Esophagus (tissue), 2 donors: Measurements from ENCODE around the gene AKAP4. TPM values are rescaled to one million over a fixed set of nuclear protein-coding genes. Genes with fewer than 3 reads are reported as not detected.

Source experiments
- H3K27ac ChIP-seq, 2 donors: one replicate each; pipeline ENCODE4 v1.5.1; 2013; ENCODE audit warnings: low read depth in 2 of 2, mild to moderate bottlenecking in 2 of 2, inconsistent platforms in 1 of 2, low read length in 1 of 2, moderate library complexity in 1 of 2
- H3K27me3 ChIP-seq, 2 donors: one replicate each; pipeline ENCODE4 v1.6.1; 2013; ENCODE audit warnings: low read length in 2 of 2, control low read depth in 1 of 2, mild to moderate bottlenecking in 1 of 2; ENCODE audit not compliant: insufficient read depth in 2 of 2, control insufficient read depth in 1 of 2
- H3K36me3 ChIP-seq, 2 donors: one replicate each; pipeline ENCODE4 v1.6.1; 2013; ENCODE audit warnings: low read length in 1 of 2; ENCODE audit not compliant: control insufficient read depth in 2 of 2, insufficient read depth in 2 of 2
- H3K4me1 ChIP-seq, 2 donors: one replicate each; pipeline ENCODE4 v1.6.1; 2013; ENCODE audit warnings: low read length in 1 of 2; ENCODE audit not compliant: control insufficient read depth in 2 of 2, insufficient read depth in 2 of 2
- H3K4me3 ChIP-seq, 2 donors: one replicate each; pipeline ENCODE4 v1.5.1; 2013; ENCODE audit warnings: low read length in 2 of 2, mild to moderate bottlenecking in 2 of 2, low read depth in 1 of 2, moderate library complexity in 1 of 2
- H3K9me3 ChIP-seq, 2 donors: one replicate each; pipeline ENCODE4 v1.6.1; 2013; ENCODE audit warnings: mild to moderate bottlenecking in 2 of 2, low read depth in 1 of 2, low read length in 1 of 2, moderate library complexity in 1 of 2; ENCODE audit not compliant: control insufficient read depth in 2 of 2, insufficient read depth in 1 of 2
- WGBS, 2 donors: extraction: QIAGEN DNeasy Blood & Tissue Kit; methylation state at CpG; one replicate each; pipeline ENCODE4 v1.1.7; 2013; 5-methylcytosine and 5-hydroxymethylcytosine counted together
- polyA plus RNA-seq, 2 donors: library from polyadenylated mRNA; stranded (reverse); fragments of 200-250 nt; gene quantifications; one replicate each; pipeline ENCODE4 v1.2.3, GENCODE V29; 2013
- donor health status: healthy with polysubstance abuse.
- donor health status: Bipolar disorder and iron deficiency.

The AKAP4 gene, protein sequence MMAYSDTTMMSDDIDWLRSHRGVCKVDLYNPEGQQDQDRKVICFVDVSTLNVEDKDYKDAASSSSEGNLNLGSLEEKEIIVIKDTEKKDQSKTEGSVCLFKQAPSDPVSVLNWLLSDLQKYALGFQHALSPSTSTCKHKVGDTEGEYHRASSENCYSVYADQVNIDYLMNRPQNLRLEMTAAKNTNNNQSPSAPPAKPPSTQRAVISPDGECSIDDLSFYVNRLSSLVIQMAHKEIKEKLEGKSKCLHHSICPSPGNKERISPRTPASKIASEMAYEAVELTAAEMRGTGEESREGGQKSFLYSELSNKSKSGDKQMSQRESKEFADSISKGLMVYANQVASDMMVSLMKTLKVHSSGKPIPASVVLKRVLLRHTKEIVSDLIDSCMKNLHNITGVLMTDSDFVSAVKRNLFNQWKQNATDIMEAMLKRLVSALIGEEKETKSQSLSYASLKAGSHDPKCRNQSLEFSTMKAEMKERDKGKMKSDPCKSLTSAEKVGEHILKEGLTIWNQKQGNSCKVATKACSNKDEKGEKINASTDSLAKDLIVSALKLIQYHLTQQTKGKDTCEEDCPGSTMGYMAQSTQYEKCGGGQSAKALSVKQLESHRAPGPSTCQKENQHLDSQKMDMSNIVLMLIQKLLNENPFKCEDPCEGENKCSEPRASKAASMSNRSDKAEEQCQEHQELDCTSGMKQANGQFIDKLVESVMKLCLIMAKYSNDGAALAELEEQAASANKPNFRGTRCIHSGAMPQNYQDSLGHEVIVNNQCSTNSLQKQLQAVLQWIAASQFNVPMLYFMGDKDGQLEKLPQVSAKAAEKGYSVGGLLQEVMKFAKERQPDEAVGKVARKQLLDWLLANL
- polyA plus RNA-seq, result not detected

- Histone ChIP-seq H3K27me3 (no peaks in the 10 kb centered on the region), H3K4me1 (no peaks in the 10 kb centered on the region), H3K4me3 (no peak within 1 kb of the TSS), H3K36me3 (no peaks in the 10 kb centered on the region), H3K27ac (no peak within 1 kb of the TSS), H3K9me3 (no peaks in the 10 kb centered on the region)
- 86 to 97% methylated on average over 1 of the region's 1 CpG for WGBS, 2 donors
Observed at GRCh38 chrX:50200907-50201306, at the start of gene AKAP4. AKAP4 (minus strand) TSS chrX:50201007; CDS start chrX:50200889, 118 bp downstream.

DNA sequence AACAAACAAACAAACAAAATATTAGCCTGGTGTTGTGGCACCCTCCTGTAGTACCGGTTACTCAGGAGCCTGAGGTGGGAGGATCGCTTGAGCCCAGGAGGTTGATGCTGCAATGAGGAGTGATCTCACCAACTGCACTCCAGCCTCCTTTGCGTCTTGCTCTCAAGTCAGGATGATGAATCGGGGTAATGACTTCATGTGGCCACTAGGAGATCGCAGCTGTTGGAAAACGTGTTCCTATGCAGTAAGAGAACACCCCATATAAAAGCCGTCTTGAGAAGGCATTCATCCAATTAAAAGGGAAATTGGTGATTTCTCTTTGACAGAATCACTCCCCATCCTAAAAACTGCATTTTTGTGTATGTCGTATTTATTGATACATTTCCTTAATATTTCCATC is 10.7 kb upstream of the AKAP4 start:
- no peak overlapping the region for H3K27ac ChIP-seq
- H3K36me3 ChIP-seq, result no peaks in the 10 kb centered on the region
- H3K4me1 ChIP-seq, result no peaks in the 10 kb centered on the region
- 51 to 61% methylated on average over 8 of the region's 8 CpGs for WGBS, 2 donors
- H3K9me3 ChIP-seq, result peaks cover 0 to 2% of the 10 kb centered on the region in 2 donors
- H3K27me3 ChIP-seq, result no peaks in the 10 kb centered on the region
- H3K4me3 ChIP-seq, result no peak overlapping the region

DNA sequence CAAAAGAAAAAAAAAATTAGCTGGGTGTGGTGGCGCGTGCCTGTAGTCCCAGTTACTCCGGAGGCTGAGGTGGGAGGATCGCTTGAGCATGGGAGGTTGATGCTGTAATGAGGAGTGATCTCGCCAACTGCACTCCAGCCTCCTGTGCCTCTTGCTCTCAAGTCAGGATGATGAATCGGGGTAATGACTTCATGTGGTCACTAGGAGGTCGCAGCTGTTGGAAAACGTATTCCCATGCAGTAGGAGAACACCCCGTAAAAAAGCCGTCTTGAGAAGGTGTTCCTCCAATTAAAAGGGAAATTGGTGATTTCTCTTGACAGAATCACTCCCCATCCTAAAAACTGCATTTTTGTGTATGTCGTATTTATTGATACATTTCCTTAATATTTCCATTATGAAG is 5.9 kb upstream of the AKAP4 start:
- H3K36me3 ChIP-seq, result no peaks in the 10 kb centered on the region
- H3K27ac ChIP-seq, result no peak overlapping the region
- H3K27me3 ChIP-seq, result no peaks in the 10 kb centered on the region
- H3K9me3 ChIP-seq, result peaks cover 0 to 2% of the 10 kb centered on the region in 2 donors
- H3K4me1 ChIP-seq, result no peaks in the 10 kb centered on the region
- no peak overlapping the region for H3K4me3 ChIP-seq
- WGBS, 2 donors, result 73 to 82% methylated on average over 11 of the region's 11 CpGs

DNA sequence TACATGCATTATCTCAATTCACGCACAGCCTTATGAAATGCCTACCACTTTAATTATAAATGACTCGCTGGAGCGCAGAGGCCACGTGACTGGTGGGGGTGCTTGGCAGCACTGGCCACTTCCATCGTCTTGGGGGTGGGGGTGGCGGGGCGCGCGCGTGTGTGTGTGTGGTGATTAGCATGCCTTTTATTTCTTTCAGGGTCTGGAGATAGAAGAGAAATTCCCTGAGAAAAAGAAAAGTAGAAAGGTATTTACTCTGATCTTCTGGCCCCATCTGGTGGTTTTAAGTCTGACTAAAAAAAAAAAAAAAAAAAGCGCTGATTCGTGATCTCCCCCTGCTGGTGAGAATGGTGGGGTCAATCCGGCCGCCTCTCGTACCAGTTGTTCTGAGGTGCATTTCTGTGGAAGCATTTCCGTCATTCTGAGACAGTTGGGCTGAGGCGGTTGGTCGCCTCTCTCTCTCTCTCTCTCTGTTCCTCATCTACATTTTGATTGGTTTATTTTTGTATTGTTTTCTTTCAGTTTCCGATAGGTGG is 3.6 kb upstream of the AKAP4 start, which contains the start of gene CCNB3:
TSS of gene CCNB3 (plus strand) at position 402 of the 536 bp plus-strand sequence. CDS start 80,399 bp downstream, outside the sequence.
- H3K27me3 ChIP-seq, result no peaks in the 10 kb centered on the region
- H3K36me3 ChIP-seq, result no peaks in the 10 kb centered on the region
- H3K4me1 ChIP-seq, result no peaks in the 10 kb centered on the region
- no peak within 1 kb of the TSS for H3K27ac ChIP-seq
- peaks cover 0 to 2% of the 10 kb centered on the region in 2 donors for H3K9me3 ChIP-seq
- 0 to 6% methylated on average over 19 of the region's 19 CpGs for WGBS, 2 donors
- peak within 1 kb of the TSS in 1 of 2 donors; percentile 16 for H3K4me3 ChIP-seq

DNA sequence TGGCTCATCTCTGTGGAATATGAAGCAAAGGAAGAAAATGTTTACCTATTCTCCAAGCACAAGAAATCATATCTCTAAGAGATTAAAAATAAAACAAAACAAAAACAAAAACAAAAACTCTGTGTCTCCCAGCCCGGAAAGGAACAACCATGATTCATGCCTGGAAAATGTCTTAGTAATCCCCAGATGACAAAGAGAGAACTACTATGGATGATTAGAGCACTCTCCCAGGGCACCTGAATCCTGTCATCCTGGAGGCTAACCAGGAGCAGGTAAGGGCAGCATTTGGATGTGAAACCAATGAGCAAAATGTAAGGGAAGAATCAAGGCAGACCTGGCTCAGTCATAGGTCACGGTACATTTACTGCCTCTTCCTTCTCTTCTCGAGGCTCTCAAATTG is 1.7 kb upstream of the AKAP4 start:
- Histone ChIP-seq H3K4me1 (no peaks in the 10 kb centered on the region), H3K27me3 (no peaks in the 10 kb centered on the region), H3K36me3 (no peaks in the 10 kb centered on the region), H3K9me3 (peaks cover 0 to 2% of the 10 kb centered on the region in 2 donors), H3K4me3 (no peak overlapping the region), H3K27ac (no peak overlapping the region)
- 53 to 56% methylated on average over 3 of the region's 3 CpGs for WGBS, 2 donors

DNA sequence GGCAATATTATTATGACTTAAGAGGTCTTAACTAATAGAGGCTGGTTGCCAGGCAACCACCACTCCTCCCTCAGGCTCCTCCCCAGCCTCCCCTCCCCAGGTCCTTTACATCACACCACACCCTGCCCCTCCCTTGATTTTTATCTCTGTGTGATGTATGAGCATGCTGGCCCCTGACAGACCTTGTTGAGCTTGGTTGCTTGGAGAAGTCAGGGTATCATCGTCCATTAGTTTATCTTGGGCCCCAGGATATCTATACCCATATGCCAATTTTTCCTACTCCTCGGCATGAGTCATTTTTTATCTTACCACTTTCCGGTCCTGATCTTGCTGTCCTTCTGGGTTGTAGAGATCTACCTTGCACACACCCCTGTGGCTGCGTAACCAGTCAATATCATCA is 2.5 kb downstream of the AKAP4 start:
- H3K27ac ChIP-seq, result no peak overlapping the region
- 68 to 70% methylated on average over 4 of the region's 4 CpGs for WGBS, 2 donors

DNA sequence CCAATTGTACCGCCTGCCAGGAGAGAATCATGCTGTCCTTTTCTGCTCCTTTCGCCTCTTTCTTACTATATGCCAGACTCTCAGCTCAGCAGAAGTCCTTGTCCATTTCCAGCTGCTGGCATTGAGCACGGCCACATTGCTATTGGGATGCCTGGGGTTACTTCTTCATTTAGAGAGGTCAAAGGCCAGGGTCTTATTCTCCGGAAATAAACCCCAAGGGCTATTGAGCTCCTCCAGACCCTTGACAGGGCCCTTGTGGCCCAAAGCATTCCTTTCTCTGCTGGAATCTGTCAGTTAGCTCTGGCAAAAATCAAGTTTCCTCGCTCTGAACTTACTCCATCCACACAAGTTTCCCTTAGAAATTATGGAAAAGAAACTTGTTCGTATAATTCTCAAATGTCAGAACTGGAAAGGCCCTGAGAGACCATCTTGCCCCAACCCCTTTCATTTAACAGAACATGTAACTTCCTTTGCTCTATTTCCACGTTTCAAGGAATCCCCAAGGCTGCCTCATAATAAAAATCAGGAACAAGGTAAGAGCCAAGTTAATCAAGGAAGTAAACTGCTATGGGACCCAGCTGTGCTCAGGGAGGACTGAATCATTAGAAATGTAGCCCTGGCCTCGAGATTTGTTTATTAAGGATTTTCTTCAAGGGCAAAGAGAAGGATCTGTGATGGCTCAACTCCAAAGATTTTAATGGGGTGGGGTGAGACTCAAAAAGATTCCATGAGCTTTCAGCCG is 11.8 kb downstream of the AKAP4 start:
- H3K9me3 ChIP-seq, result no peaks in the 10 kb centered on the region
- H3K36me3 ChIP-seq, result no peaks in the 10 kb centered on the region
- H3K27ac ChIP-seq, result no peak overlapping the region
- H3K4me3 ChIP-seq, result no peak overlapping the region
- H3K27me3 ChIP-seq, result peaks cover 0 to 3% of the 10 kb centered on the region in 2 donors
- H3K4me1 ChIP-seq, result no peaks in the 10 kb centered on the region
- WGBS, 2 donors, result 42 to 47% methylated on average over 9 of the region's 9 CpGs

More for the DNA sequence above, 2.5 kb downstream of the AKAP4 start:
- no peaks in the 10 kb centered on the region for H3K4me1 ChIP-seq
- no peaks in the 10 kb centered on the region for H3K9me3 ChIP-seq
- H3K36me3 ChIP-seq, result no peaks in the 10 kb centered on the region
- H3K4me3 ChIP-seq, result no peak overlapping the region
- no peaks in the 10 kb centered on the region for H3K27me3 ChIP-seq

GRCh38 chrX:50183891-50184290 is 16.9 kb downstream of the AKAP4 start:
- Histone ChIP-seq H3K27ac (no peak overlapping the region), H3K27me3 (peaks cover 0 to 5% of the 10 kb centered on the region in 2 donors), H3K4me1 (no peaks in the 10 kb centered on the region), H3K9me3 (no peaks in the 10 kb centered on the region), H3K36me3 (no peaks in the 10 kb centered on the region), H3K4me3 (no peak overlapping the region)
- WGBS, 2 donors, result 53 to 90% methylated on average over 3 of the region's 3 CpGs
